Measurements from ENCODE around the gene TMEM60. TPM values are rescaled to one million over a fixed set of nuclear protein-coding genes. Genes with fewer than 3 reads are reported as not detected.

The TMEM60 gene
- total and polyA plus RNA-seq, 2 of the 13 experiments (the other 11 are each of a cell fraction or from before 2014, with no cell fraction given): 25.6 to 27.7 TPM

GRCh38 chr7:77812290-77812685 lies 14.1 kb upstream of the TMEM60 start (continued):
- TF ChIP-seq, protein P1, sequence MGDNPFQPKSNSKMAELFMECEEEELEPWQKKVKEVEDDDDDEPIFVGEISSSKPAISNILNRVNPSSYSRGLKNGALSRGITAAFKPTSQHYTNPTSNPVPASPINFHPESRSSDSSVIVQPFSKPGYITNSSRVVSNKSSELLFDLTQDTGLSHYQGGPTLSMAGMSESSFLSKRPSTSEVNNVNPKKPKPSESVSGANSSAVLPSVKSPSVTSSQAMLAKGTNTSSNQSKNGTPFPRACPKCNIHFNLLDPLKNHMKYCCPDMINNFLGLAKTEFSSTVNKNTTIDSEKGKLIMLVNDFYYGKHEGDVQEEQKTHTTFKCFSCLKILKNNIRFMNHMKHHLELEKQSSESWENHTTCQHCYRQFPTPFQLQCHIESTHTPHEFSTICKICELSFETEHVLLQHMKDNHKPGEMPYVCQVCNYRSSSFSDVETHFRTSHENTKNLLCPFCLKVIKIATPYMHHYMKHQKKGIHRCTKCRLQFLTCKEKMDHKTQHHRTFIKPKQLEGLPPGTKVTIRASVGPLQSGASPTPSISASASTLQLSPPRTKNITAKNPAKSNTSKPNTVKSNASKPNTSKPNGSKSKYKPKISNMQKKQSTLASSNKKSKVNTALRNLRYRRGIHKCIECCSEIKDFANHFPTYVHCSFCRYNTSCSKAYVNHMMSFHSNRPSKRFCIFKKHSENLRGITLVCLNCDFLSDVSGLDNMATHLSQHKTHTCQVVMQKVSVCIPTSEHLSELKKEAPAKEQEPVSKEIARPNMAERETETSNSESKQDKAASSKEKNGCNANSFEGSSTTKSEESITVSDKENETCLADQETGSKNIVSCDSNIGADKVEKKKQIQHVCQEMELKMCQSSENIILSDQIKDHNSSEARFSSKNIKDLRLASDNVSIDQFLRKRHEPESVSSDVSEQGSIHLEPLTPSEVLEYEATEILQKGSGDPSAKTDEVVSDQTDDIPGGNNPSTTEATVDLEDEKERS (CRISPR knock-in tag; IDR thresholded peaks at IDR 0.05): no peak
- TF ChIP-seq KDM5A (IDR thresholded peaks at IDR 0.05; ENCODE audit: borderline replicate concordance, low read length): no peak
- TF ChIP-seq SMAD9 (CRISPR knock-in tag; IDR thresholded peaks at IDR 0.05): no peak
- no peak for TF ChIP-seq HMG20B (CRISPR knock-in tag; conservative IDR thresholded peaks at IDR 0.05)

GRCh38 chr7:77811516-77812289 lies 13.5 kb upstream of the TMEM60 start:
- Histone ChIP-seq H3K9ac (ENCODE audit: insufficient read depth, low read depth, low read length) (no peak overlapping the region), H4K20me1 (ENCODE audit: insufficient read depth, low read length) (no peaks in the 10 kb centered on the region), H3K27ac (ENCODE audit: extremely low read length, insufficient read depth, low read length) (no peak overlapping the region), H3K36me3 (replicated peaks in 1 of 2; ENCODE audit: control insufficient read depth in 1 of 2, insufficient read depth in 2 of 2, low read length in 2 of 2) (no peaks in the 10 kb centered on the region), H3K4me3 (replicated peaks in 1 of 3; ENCODE audit: insufficient read depth in 1 of 3, low read depth in 2 of 3, low read length in 3 of 3) (no peak overlapping the region), H3K27me3 (ENCODE audit: control insufficient read depth in 1 of 2, insufficient read depth in 2 of 2, low read length in 2 of 2) (no peaks in the 10 kb centered on the region), H3K9me3 (ENCODE audit: low read length) (no peaks in the 10 kb centered on the region), H3K4me2 (ENCODE audit: low read depth, low read length) (no peak overlapping the region), H3K79me2 (ENCODE audit: insufficient read depth, low read length) (peaks cover 12% of the 10 kb centered on the region), H3K4me1 (ENCODE audit: insufficient read depth, low read length) (peaks cover 9% of the 10 kb centered on the region), H2AFZ (ENCODE audit: low read length) (no peak overlapping the region)
- ChIA-PET CTCF (ENCODE audit: low intra/inter-chr PET ratio, low total read pairs) (interaction anchor here (0.6 kb wide), 1 partner anchor 135 kb away, joined by 3 read pairs; no protein-coding TSS in a partner anchor), POLR2A (interaction anchor here (1.0 kb wide), 1 partner anchor 13 kb away, joined by 3 read pairs; the partner anchor contains the start of genes PHTF2 and TMEM60)
- FAIRE-seq: no peak
- DNase-seq (ENCODE audit: low spot score): peak; percentile 36
- ATAC-seq: no peak
- BruUV-seq (replicated peaks): no TSS peak
- in situ Hi-C loops (cut with HindIII; ENCODE audit: extremely low pct_ligation_motif_present, low pct_unique_long_range_greater_than_20kb): no loop called here
- intact Hi-C loops (cut with micrococcal nuclease; ENCODE audit: unreplicated experiment): no loop called here
- WGBS (ENCODE audit: low lambda C conversion rate): 97% methylated on average over 2 of the region's 2 CpGs
- TF ChIP-seq NONO (IDR thresholded peaks at IDR 0.05) (no peak), NONO (CRISPR knock-in tag; conservative IDR thresholded peaks at IDR 0.05) (no peak), ZNF547 (CRISPR knock-in tag; IDR thresholded peaks at IDR 0.05) (no peak), PRMT3 (CRISPR knock-in tag; IDR thresholded peaks at IDR 0.05; ENCODE audit: borderline replicate concordance, low read depth) (no peak), ZNF136 (CRISPR knock-in tag; IDR thresholded peaks at IDR 0.05; ENCODE audit: low read depth) (no peak), NFYC (CRISPR knock-in tag; IDR thresholded peaks at IDR 0.05) (no peak), U2AF2 (IDR thresholded peaks at IDR 0.05; ENCODE audit: low read depth, low read length) (no peak), SRSF1 (optimal IDR thresholded peaks at IDR 0.05; ENCODE audit: low read depth, low read length) (no peak), REXO4 (CRISPR knock-in tag; IDR thresholded peaks at IDR 0.05; ENCODE audit: borderline replicate concordance) (no peak), ZNF143 (CRISPR knock-in tag; IDR thresholded peaks at IDR 0.05) (no peak)
- TF ChIP-seq, protein P2, sequence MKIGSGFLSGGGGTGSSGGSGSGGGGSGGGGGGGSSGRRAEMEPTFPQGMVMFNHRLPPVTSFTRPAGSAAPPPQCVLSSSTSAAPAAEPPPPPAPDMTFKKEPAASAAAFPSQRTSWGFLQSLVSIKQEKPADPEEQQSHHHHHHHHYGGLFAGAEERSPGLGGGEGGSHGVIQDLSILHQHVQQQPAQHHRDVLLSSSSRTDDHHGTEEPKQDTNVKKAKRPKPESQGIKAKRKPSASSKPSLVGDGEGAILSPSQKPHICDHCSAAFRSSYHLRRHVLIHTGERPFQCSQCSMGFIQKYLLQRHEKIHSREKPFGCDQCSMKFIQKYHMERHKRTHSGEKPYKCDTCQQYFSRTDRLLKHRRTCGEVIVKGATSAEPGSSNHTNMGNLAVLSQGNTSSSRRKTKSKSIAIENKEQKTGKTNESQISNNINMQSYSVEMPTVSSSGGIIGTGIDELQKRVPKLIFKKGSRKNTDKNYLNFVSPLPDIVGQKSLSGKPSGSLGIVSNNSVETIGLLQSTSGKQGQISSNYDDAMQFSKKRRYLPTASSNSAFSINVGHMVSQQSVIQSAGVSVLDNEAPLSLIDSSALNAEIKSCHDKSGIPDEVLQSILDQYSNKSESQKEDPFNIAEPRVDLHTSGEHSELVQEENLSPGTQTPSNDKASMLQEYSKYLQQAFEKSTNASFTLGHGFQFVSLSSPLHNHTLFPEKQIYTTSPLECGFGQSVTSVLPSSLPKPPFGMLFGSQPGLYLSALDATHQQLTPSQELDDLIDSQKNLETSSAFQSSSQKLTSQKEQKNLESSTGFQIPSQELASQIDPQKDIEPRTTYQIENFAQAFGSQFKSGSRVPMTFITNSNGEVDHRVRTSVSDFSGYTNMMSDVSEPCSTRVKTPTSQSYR (CRISPR knock-in tag; IDR thresholded peaks at IDR 0.05; ENCODE audit: borderline replicate concordance): no peak
- TF ChIP-seq, protein P3, sequence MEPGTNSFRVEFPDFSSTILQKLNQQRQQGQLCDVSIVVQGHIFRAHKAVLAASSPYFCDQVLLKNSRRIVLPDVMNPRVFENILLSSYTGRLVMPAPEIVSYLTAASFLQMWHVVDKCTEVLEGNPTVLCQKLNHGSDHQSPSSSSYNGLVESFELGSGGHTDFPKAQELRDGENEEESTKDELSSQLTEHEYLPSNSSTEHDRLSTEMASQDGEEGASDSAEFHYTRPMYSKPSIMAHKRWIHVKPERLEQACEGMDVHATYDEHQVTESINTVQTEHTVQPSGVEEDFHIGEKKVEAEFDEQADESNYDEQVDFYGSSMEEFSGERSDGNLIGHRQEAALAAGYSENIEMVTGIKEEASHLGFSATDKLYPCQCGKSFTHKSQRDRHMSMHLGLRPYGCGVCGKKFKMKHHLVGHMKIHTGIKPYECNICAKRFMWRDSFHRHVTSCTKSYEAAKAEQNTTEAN (CRISPR knock-in tag; conservative IDR thresholded peaks at IDR 0.05): no peak

Data from HepG2 (cell line).